Activated T-helper 1 cell treated with anti-CD3 and anti-CD28 coated beads, Interleukin-12 subunit alpha, Interleukin-12 subunit beta, Interleukin-2, Interleukin-4 antibody, amounts not matched to agents 30 ng/mL and 10 ng/mL and 1 ng/mL, durations not matched to agents 14 hours and 24 hours and 36 hours (primary cell): ENCODE data around the gene PRKCA. TPM values are rescaled to one million over a fixed set of nuclear protein-coding genes. Genes with fewer than 3 reads are reported as not detected.
A peak's percentile ranks its signal among the peaks of the same experiment; 100 is the strongest.

ENCODE experiments used
- DNase-seq: peaks from one replicate; pipeline ENCODE4 v3.0.0; 2021; ENCODE audit warnings: low spot score
- H3K27ac Mint-ChIP-seq: one replicate; pipeline ENCODE4 v1.8.0; 2021; ENCODE audit warnings: mild to moderate bottlenecking, mixed read lengths
- H3K27me3 Mint-ChIP-seq: one replicate; pipeline ENCODE4 v1.8.0; 2022; ENCODE audit warnings: mild to moderate bottlenecking, moderate library complexity, mixed read lengths; ENCODE audit not compliant: insufficient read depth
- H3K36me3 Mint-ChIP-seq: one replicate; pipeline ENCODE4 v1.8.0; 2021; ENCODE audit warnings: low read depth, mixed read lengths
- H3K4me1 Mint-ChIP-seq: one replicate; pipeline ENCODE4 v1.8.0; 2021; ENCODE audit warnings: low read depth, mixed read lengths
- H3K4me3 Mint-ChIP-seq: one replicate; pipeline ENCODE4 v1.8.0; 2021; ENCODE audit warnings: mild to moderate bottlenecking, moderate library complexity, mixed read lengths
- H3K9me3 Mint-ChIP-seq: one replicate; pipeline ENCODE4 v1.8.0; 2021; ENCODE audit warnings: mixed read lengths
- intact Hi-C: fragments of 100-400 bp; cut with micrococcal nuclease; formaldehyde crosslinking; loops from one replicate; pipeline ENCODE4 v1.15.1; 2024
- total RNA-seq: library from RNA; stranded (reverse); gene quantifications from 2 replicates; pipeline ENCODE4 v1.2.3, GENCODE V29; 2022

The PRKCA gene
- total RNA-seq, 1 donor from 2014 or later, result 157 TPM

DNA sequence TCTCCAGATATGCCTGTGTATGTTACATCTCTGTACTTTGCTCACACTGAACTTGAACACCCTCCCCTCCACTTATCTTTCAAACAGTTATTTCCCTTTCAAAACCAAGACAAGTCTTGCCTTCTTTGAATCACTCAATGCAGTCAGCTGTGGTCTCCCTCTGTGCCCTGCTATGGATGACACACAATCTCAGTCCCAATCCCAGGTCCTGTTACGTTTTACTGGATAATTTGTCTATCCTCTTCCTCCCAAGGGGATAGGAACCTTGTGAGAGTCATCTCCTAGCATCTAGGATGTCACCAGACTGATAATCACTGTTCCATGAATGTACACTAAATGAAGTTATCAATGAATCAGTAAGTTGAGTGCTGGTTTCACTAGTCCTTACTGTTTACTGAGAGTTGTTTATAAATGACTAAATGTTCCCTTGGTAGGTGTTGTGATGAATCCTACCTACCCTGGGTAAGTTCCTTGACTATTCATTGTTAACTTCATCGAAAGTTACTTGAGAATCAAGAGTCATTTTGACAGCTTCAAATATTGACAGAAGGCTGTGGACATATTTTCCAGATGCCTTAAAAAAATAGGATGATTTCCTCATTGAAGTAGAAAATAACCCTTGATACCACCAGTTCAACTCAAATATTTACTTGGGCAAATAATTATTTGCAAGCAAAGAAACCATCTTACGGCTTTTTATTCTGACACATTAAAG lies 244.9 kb downstream of the PRKCA start:
- DNase-seq, result no peak
- intact Hi-C loops, result loop anchor here (1.0 to 10.0 kb wide), 10 partner anchors 29 to 355 kb away; partner anchors contain the start of gene CEP112

DNA sequence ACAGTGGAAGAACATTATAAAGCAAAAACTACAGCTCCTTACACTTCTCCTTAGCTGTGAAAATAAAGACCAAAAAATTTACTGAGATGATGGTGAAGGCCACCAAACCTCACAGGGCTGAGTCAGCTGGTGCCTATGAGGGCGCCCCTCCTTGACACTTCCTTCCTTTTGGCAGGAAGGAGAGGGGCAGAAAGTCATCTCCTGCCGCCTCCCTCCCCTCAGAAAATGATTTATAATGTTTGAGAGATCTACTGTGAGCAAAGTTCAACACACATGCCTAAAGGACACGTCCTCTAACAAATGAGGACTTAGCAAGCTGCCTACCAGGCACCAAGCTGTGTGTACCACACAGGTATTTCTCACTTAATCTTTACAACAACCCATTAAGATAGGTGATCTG lies 245.7 kb downstream of the PRKCA start:
- Mint-ChIP-seq H3K36me3 (peaks cover 13% of the 10 kb centered on the region), H3K9me3 (peaks cover 8% of the 10 kb centered on the region), H3K27me3 (no peaks in the 10 kb centered on the region), H3K27ac (peak overlapping the region; percentile 81), H3K4me1 (peaks cover 47% of the 10 kb centered on the region), H3K4me3 (peak overlapping the region; percentile 35)
- peak; percentile 49 for DNase-seq
- intact Hi-C loops, result loop anchor here (1.0 to 10.0 kb wide), 5 partner anchors 17 to 356 kb away; partner anchors contain the start of gene CEP112

More for the DNA sequence above, 244.9 kb downstream of the PRKCA start:
- H3K4me1 Mint-ChIP-seq, result peaks cover 56% of the 10 kb centered on the region
- no peaks in the 10 kb centered on the region for H3K27me3 Mint-ChIP-seq
- peak overlapping the region; percentile 81 for H3K27ac Mint-ChIP-seq
- peaks cover 14% of the 10 kb centered on the region for H3K36me3 Mint-ChIP-seq
- H3K9me3 Mint-ChIP-seq, result peaks cover 8% of the 10 kb centered on the region
- H3K4me3 Mint-ChIP-seq, result peak overlapping the region; percentile 35

GRCh38 chr17:66548659-66549310 lies 246.4 kb downstream of the PRKCA start:
- Mint-ChIP-seq H3K36me3 (peaks cover 20% of the 10 kb centered on the region), H3K27me3 (no peaks in the 10 kb centered on the region), H3K9me3 (peaks cover 8% of the 10 kb centered on the region), H3K4me3 (no peak overlapping the region), H3K4me1 (peaks cover 42% of the 10 kb centered on the region), H3K27ac (peak overlapping the region; percentile 81)
- no peak for DNase-seq
- intact Hi-C loops, result loop anchor here (1.0 to 10.0 kb wide), 5 partner anchors 16 to 356 kb away; partner anchors contain the start of gene CEP112

GRCh38 chr17:66549311-66549704 lies 246.9 kb downstream of the PRKCA start:
- Mint-ChIP-seq H3K36me3 (peaks cover 21% of the 10 kb centered on the region), H3K9me3 (peaks cover 8% of the 10 kb centered on the region), H3K27me3 (no peaks in the 10 kb centered on the region), H3K4me1 (peaks cover 42% of the 10 kb centered on the region), H3K27ac (peak overlapping the region; percentile 32), H3K4me3 (no peak overlapping the region)
- no peak for DNase-seq
- intact Hi-C loops, result loop anchor here (2.0 to 10.0 kb wide), 4 partner anchors 15 to 357 kb away; partner anchors contain the start of gene CEP112

DNA sequence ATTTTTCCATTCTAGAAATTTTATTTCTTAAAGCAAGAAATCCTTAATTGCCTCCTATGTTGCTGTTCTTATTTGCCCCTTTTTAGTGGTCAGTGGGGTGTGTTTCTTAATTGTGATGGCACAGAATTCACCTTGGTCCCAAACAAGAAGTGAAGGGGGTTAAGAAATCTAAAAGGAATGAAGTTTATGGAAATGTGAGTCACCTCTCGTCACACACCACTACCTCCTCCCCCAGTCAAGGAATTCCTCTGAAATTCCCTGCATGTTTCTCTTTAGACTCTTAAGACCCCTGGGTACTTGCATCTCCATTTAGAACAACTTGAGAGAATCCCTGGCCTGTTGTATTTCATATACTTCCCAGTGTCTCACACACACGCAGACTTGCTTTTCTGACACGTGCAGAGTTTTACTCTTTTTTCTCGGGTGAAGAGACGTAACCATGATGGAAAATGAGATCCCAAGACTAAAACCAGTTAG lies 247.4 kb downstream of the PRKCA start:
- Mint-ChIP-seq H3K36me3 (peaks cover 24% of the 10 kb centered on the region), H3K4me1 (peaks cover 42% of the 10 kb centered on the region), H3K9me3 (peaks cover 8% of the 10 kb centered on the region), H3K27ac (no peak overlapping the region), H3K27me3 (no peaks in the 10 kb centered on the region), H3K4me3 (no peak overlapping the region)
- intact Hi-C loops, result loop anchor here (2.0 to 10.0 kb wide), 4 partner anchors 15 to 357 kb away; partner anchors contain the start of gene CEP112
- no peak for DNase-seq

GRCh38 chr17:66551839-66552238 lies 249.4 kb downstream of the PRKCA start:
- no peak overlapping the region for H3K27ac Mint-ChIP-seq
- no peak for DNase-seq
- peaks cover 3% of the 10 kb centered on the region for H3K9me3 Mint-ChIP-seq
- intact Hi-C loops, result no loop called here
- H3K27me3 Mint-ChIP-seq, result no peaks in the 10 kb centered on the region
- H3K4me1 Mint-ChIP-seq, result peaks cover 30% of the 10 kb centered on the region
- no peak overlapping the region for H3K4me3 Mint-ChIP-seq
- H3K36me3 Mint-ChIP-seq, result peaks cover 20% of the 10 kb centered on the region

DNA sequence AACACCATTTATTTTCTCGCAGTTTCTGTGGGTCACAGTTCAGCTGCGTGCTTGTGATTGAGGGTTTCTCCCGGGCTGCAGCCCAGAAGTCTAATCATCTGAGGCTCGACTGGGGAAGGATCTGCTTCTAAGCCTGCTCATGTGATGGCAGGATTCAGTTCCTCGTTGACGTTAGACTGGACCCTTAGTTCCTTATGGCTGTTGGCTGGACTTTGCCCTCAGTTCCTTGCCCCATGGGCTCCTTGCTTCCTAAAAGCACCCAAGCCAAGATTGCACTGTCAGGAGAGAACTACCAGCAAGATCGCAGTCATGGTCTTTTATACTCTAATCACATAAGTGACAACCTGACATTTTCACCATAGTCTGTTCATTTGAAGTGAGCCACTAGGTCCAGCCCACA lies 250.0 kb downstream of the PRKCA start:
- peaks cover 17% of the 10 kb centered on the region for H3K36me3 Mint-ChIP-seq
- no peak for DNase-seq
- no peaks in the 10 kb centered on the region for H3K9me3 Mint-ChIP-seq
- peaks cover 24% of the 10 kb centered on the region for H3K4me1 Mint-ChIP-seq
- H3K4me3 Mint-ChIP-seq, result no peak overlapping the region
- intact Hi-C loops, result no loop called here
- H3K27ac Mint-ChIP-seq, result peak overlapping the region; percentile 3
- no peaks in the 10 kb centered on the region for H3K27me3 Mint-ChIP-seq

GRCh38 chr17:66555605-66556004 lies 253.2 kb downstream of the PRKCA start:
- intact Hi-C loops, result no loop called here

DNA sequence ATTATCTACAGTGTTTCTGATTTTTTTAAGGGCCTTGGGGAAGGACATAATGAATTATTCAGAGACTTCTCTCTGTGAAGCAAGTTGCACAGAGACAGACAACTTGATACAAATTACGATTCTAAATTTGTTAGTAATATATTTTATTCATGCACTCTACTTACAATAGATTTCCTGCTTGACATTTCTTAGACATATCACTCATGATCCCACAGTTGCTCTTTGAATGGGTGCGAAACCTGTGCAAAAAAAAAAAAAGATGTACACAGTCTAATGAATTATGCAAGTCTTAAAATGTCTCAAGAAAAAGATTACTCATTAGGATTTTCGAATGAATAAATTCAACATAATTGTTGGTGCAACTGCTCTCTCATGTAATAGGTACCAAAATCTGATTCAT lies 254.8 kb downstream of the PRKCA start:
- peaks cover 4% of the 10 kb centered on the region for H3K4me1 Mint-ChIP-seq
- H3K4me3 Mint-ChIP-seq, result no peak overlapping the region
- intact Hi-C loops, result no loop called here
- no peaks in the 10 kb centered on the region for H3K9me3 Mint-ChIP-seq
- DNase-seq, result no peak
- H3K27ac Mint-ChIP-seq, result no peak overlapping the region
- no peaks in the 10 kb centered on the region for H3K27me3 Mint-ChIP-seq
- peaks cover 21% of the 10 kb centered on the region for H3K36me3 Mint-ChIP-seq

More at GRCh38 chr17:66555605-66556004, 253.2 kb downstream of the PRKCA start:
- Mint-ChIP-seq H3K4me1 (peaks cover 7% of the 10 kb centered on the region), H3K4me3 (no peak overlapping the region), H3K27ac (no peak overlapping the region), H3K9me3 (no peaks in the 10 kb centered on the region), H3K27me3 (no peaks in the 10 kb centered on the region), H3K36me3 (peaks cover 17% of the 10 kb centered on the region)
- DNase-seq, result no peak

GRCh38 chr17:66557886-66558285 lies 255.5 kb downstream of the PRKCA start:
- no peaks in the 10 kb centered on the region for H3K9me3 Mint-ChIP-seq
- H3K27ac Mint-ChIP-seq, result no peak overlapping the region
- peaks cover 4% of the 10 kb centered on the region for H3K4me1 Mint-ChIP-seq
- no peak overlapping the region for H3K4me3 Mint-ChIP-seq
- DNase-seq, result no peak
- intact Hi-C loops, result no loop called here
- peaks cover 21% of the 10 kb centered on the region for H3K36me3 Mint-ChIP-seq
- H3K27me3 Mint-ChIP-seq, result no peaks in the 10 kb centered on the region

- H3K27me3 Mint-ChIP-seq, result no peaks in the 10 kb centered on the region
Observed at GRCh38 chr17:66560691-66561090, 258.3 kb downstream of the PRKCA start.

GRCh38 chr17:66562119-66562518 lies 259.7 kb downstream of the PRKCA start:
- no peaks in the 10 kb centered on the region for H3K9me3 Mint-ChIP-seq
- no peak overlapping the region for H3K27ac Mint-ChIP-seq
- no peaks in the 10 kb centered on the region for H3K27me3 Mint-ChIP-seq
- peaks cover 9% of the 10 kb centered on the region for H3K36me3 Mint-ChIP-seq
- DNase-seq, result no peak
- no peak overlapping the region for H3K4me3 Mint-ChIP-seq
- intact Hi-C loops, result no loop called here
- peaks cover 28% of the 10 kb centered on the region for H3K4me1 Mint-ChIP-seq

More at GRCh38 chr17:66560691-66561090, 258.3 kb downstream of the PRKCA start:
- intact Hi-C loops, result no loop called here
- no peak for DNase-seq
- H3K4me3 Mint-ChIP-seq, result no peak overlapping the region
- no peaks in the 10 kb centered on the region for H3K9me3 Mint-ChIP-seq
- H3K27ac Mint-ChIP-seq, result no peak overlapping the region
- H3K4me1 Mint-ChIP-seq, result peaks cover 19% of the 10 kb centered on the region
- H3K36me3 Mint-ChIP-seq, result peaks cover 14% of the 10 kb centered on the region

DNA sequence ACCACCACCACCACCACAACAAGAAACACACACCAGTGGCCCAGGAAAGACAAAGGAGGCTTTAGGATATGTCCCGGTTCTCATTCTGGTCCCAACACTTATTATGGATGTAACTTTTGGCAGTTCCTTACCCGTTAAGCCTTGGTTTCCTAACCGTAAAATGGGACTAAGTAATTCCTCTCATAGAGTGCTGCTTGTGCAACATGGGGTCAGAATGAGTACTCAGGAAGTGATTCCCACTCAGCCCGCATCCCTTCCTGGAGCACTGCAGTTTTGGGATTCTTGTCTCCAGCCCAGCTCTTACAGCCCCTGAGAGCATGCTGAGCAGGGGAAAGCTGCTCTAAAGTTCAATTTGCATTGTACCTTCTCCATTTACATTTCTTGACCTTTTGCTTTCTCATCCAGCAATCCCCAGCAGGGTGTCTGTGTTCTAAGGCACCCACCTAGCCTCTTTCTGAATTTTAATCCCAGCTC lies 262.6 kb downstream of the PRKCA start:
- no peak for DNase-seq
- peaks cover 41% of the 10 kb centered on the region for H3K4me1 Mint-ChIP-seq
- no peaks in the 10 kb centered on the region for H3K9me3 Mint-ChIP-seq
- peak overlapping the region; percentile 45 for H3K27ac Mint-ChIP-seq
- no peak overlapping the region for H3K4me3 Mint-ChIP-seq
- H3K36me3 Mint-ChIP-seq, result peaks cover 22% of the 10 kb centered on the region
- no peaks in the 10 kb centered on the region for H3K27me3 Mint-ChIP-seq
- intact Hi-C loops, result loop anchor here (2.0 to 5.0 kb wide), 5 partner anchors 16 to 258 kb away; no protein-coding TSS in a partner anchor
